Astrocyte (in vitro differentiated cells and primary cell): ENCODE data around the gene KIAA1549. TPM values are rescaled to one million over a fixed set of nuclear protein-coding genes. Genes with fewer than 3 reads are reported as not detected.

Experiments
- DNase-seq: peaks from one replicate; pipeline ENCODE4 v3.0.0-alpha.2; 2010; ENCODE audit warnings: low read depth
- FAIRE-seq: peaks from 2 replicates; lab custom pipeline; 2011; peaks lifted over from hg19 to GRCh38; lab: Jason Lieb, UNC
- H2AFZ ChIP-seq: 2 replicates; pipeline ENCODE4 v1.6.0; 2012; ENCODE audit warnings: low read depth, low read length, inconsistent platforms
- H3K27ac ChIP-seq: 2 replicates; pipeline ENCODE4 v1.5.1; 2011; ENCODE audit warnings: low read depth, low read length, inconsistent platforms
- H3K27me3 ChIP-seq: 2 replicates; pipeline ENCODE4 v1.6.0; 2011; ENCODE audit warnings: low read length, inconsistent platforms; ENCODE audit not compliant: insufficient read depth
- H3K36me3 ChIP-seq: 2 replicates; pipeline ENCODE4 v1.5.1; 2011; ENCODE audit warnings: low read length, inconsistent platforms; ENCODE audit not compliant: insufficient read depth
- H3K4me1 ChIP-seq: 2 replicates; pipeline ENCODE4 v1.5.1; 2011; ENCODE audit warnings: low read length, inconsistent platforms; ENCODE audit not compliant: insufficient read depth
- H3K4me2 ChIP-seq: 2 replicates; pipeline ENCODE4 v1.6.0; 2012; ENCODE audit warnings: low read length, inconsistent platforms
- H3K4me3 ChIP-seq: 2 replicates; pipeline ENCODE4 v1.5.1; 2011; ENCODE audit warnings: low read depth, mild to moderate bottlenecking, low read length, inconsistent platforms; ENCODE audit not compliant: insufficient read depth
- H3K79me2 ChIP-seq: 2 replicates; pipeline ENCODE4 v1.6.0; 2012; ENCODE audit warnings: mild to moderate bottlenecking, low read length, inconsistent platforms; ENCODE audit not compliant: insufficient read depth
- H3K9ac ChIP-seq: 2 replicates; pipeline ENCODE4 v1.6.0; 2012; ENCODE audit warnings: mild to moderate bottlenecking, low read length, inconsistent platforms
- H3K9me3 ChIP-seq: 2 replicates; pipeline ENCODE4 v1.5.1; 2012; ENCODE audit warnings: low read depth, mild to moderate bottlenecking, low read length, inconsistent platforms; ENCODE audit not compliant: insufficient read depth
- H4K20me1 ChIP-seq: 2 replicates; pipeline ENCODE4 v1.6.0; 2012; ENCODE audit warnings: low read length, inconsistent platforms; ENCODE audit not compliant: insufficient read depth
- H3K27ac Mint-ChIP-seq: one replicate; pipeline ENCODE4 v1.8.0; 2021; ENCODE audit warnings: mild to moderate bottlenecking, mixed read lengths; ENCODE audit not compliant: unreplicated experiment
- H3K27me3 Mint-ChIP-seq: one replicate; pipeline ENCODE4 v1.8.0; 2021; ENCODE audit warnings: low read depth, mixed read lengths; ENCODE audit not compliant: unreplicated experiment
- H3K36me3 Mint-ChIP-seq: one replicate; pipeline ENCODE4 v1.8.0; 2021; ENCODE audit warnings: low read depth, mixed read lengths; ENCODE audit not compliant: unreplicated experiment
- H3K4me1 Mint-ChIP-seq: one replicate; pipeline ENCODE4 v1.8.0; 2021; ENCODE audit warnings: low read depth, mixed read lengths; ENCODE audit not compliant: unreplicated experiment
- H3K4me3 Mint-ChIP-seq: one replicate; pipeline ENCODE4 v1.8.0; 2021; ENCODE audit warnings: mild to moderate bottlenecking, moderate library complexity, mixed read lengths; ENCODE audit not compliant: unreplicated experiment
- H3K9me3 Mint-ChIP-seq: one replicate; pipeline ENCODE4 v1.8.0; 2021; ENCODE audit warnings: mild to moderate bottlenecking, mixed read lengths; ENCODE audit not compliant: unreplicated experiment
- CTCF ChIP-seq: IDR thresholded peaks from 2 replicates; pipeline ENCODE4 v1.5.1; 2011; ENCODE audit warnings: low read depth, mild to moderate bottlenecking, inconsistent platforms, low read length, moderate library complexity; ENCODE audit not compliant: insufficient read depth
- EZH2 ChIP-seq: IDR thresholded peaks from 2 replicates; pipeline ENCODE4 v1.6.1; 2012; ENCODE audit warnings: mild to moderate bottlenecking, low read length, inconsistent platforms; ENCODE audit not compliant: insufficient read depth
- total RNA-seq: library from RNA; stranded (reverse); gene quantifications from 2 replicates; pipeline ENCODE4 v1.2.1, GENCODE V29; 2021

The KIAA1549 gene
- total RNA-seq, 1 donor from 2014 or later = 10.3 TPM

- H3K27ac Mint-ChIP-seq = peak overlapping the region; percentile 84
- Histone ChIP-seq H3K9ac (no peak overlapping the region), H3K79me2 (no peaks in the 10 kb centered on the region), H3K27ac (peak overlapping the region; percentile 5), H4K20me1 (no peaks in the 10 kb centered on the region), H2AFZ (no peak overlapping the region), H3K4me1 (peaks cover 12% of the 10 kb centered on the region), H3K9me3 (no peaks in the 10 kb centered on the region), H3K27me3 (no peaks in the 10 kb centered on the region), H3K4me2 (no peak overlapping the region), H3K4me3 (no peak overlapping the region), H3K36me3 (no peaks in the 10 kb centered on the region)
- no peaks in the 10 kb centered on the region for H3K27me3 Mint-ChIP-seq
- DNase-seq = peak; percentile 84
- H3K9me3 Mint-ChIP-seq = no peaks in the 10 kb centered on the region
- H3K4me3 Mint-ChIP-seq = no peak overlapping the region
- H3K4me1 Mint-ChIP-seq = peaks cover 14% of the 10 kb centered on the region
- FAIRE-seq = no peak
- no peak for TF ChIP-seq EZH2
- TF ChIP-seq CTCF = no peak
- peaks cover 17% of the 10 kb centered on the region for H3K36me3 Mint-ChIP-seq
Measured at GRCh38 chr7:138864667-138865066, 116.5 kb downstream of the KIAA1549 start.

GRCh38 chr7:138863931-138864330 is 117.3 kb downstream of the KIAA1549 start:
- Mint-ChIP-seq H3K36me3 (peaks cover 19% of the 10 kb centered on the region), H3K9me3 (no peaks in the 10 kb centered on the region), H3K27me3 (no peaks in the 10 kb centered on the region), H3K4me1 (peaks cover 14% of the 10 kb centered on the region), H3K27ac (peak overlapping the region; percentile 84), H3K4me3 (no peak overlapping the region)
- Histone ChIP-seq H3K4me1 (peaks cover 12% of the 10 kb centered on the region), H3K27me3 (no peaks in the 10 kb centered on the region), H3K27ac (peak overlapping the region; percentile 5), H3K4me2 (no peak overlapping the region), H3K4me3 (no peak overlapping the region), H3K36me3 (no peaks in the 10 kb centered on the region), H3K79me2 (no peaks in the 10 kb centered on the region), H2AFZ (no peak overlapping the region), H3K9ac (no peak overlapping the region), H3K9me3 (no peaks in the 10 kb centered on the region), H4K20me1 (no peaks in the 10 kb centered on the region)
- DNase-seq (no peak), FAIRE-seq (no peak)
- TF ChIP-seq EZH2 (no peak), CTCF (no peak)

GRCh38 chr7:138861051-138861450 is 120.1 kb downstream of the KIAA1549 start:
- Mint-ChIP-seq H3K4me3 (no peak overlapping the region), H3K27ac (no peak overlapping the region), H3K27me3 (no peaks in the 10 kb centered on the region), H3K4me1 (peaks cover 14% of the 10 kb centered on the region), H3K9me3 (peaks cover 9% of the 10 kb centered on the region), H3K36me3 (peaks cover 33% of the 10 kb centered on the region)
- TF ChIP-seq EZH2 = no peak
- Histone ChIP-seq H3K9ac (no peak overlapping the region), H3K36me3 (no peaks in the 10 kb centered on the region), H4K20me1 (no peaks in the 10 kb centered on the region), H3K9me3 (no peaks in the 10 kb centered on the region), H3K27me3 (no peaks in the 10 kb centered on the region), H2AFZ (no peak overlapping the region), H3K79me2 (no peaks in the 10 kb centered on the region), H3K4me3 (no peak overlapping the region), H3K4me1 (peaks cover 12% of the 10 kb centered on the region), H3K27ac (no peak overlapping the region), H3K4me2 (no peak overlapping the region)
- FAIRE-seq = no peak
- no peak for DNase-seq
